Germinal center (tissue), 1 donor: ENCODE measurements around the gene TGIF2LY.
"Not testable (repeated sequence)": the region's sequence is repeated elsewhere in the genome, so short reads cannot be mapped to it uniquely, and the experiment has no call there.

Source experiments
- DNase-seq: peaks from one replicate; pipeline ENCODE4 v3.0.0; 2012; ENCODE audit warnings: mixed read lengths, low spot score

Gene TGIF2LY

GRCh38 chrY:3578767-3579166, at the start of gene TGIF2LY:
Gene TGIF2LY, plus strand, starts transcription at chrY:3579067. Its CDS starts 178 bp downstream, at chrY:3579245.
- not testable (repeated sequence) for DNase-seq
